Measurements from ENCODE around the gene RRP1B. TPM values are rescaled to one million over a fixed set of nuclear protein-coding genes. Genes with fewer than 3 reads are reported as not detected.

Gene RRP1B
- total and polyA plus RNA-seq, 2 experiments from 2014 or later: 18.6 to 19.2 TPM

DNA sequence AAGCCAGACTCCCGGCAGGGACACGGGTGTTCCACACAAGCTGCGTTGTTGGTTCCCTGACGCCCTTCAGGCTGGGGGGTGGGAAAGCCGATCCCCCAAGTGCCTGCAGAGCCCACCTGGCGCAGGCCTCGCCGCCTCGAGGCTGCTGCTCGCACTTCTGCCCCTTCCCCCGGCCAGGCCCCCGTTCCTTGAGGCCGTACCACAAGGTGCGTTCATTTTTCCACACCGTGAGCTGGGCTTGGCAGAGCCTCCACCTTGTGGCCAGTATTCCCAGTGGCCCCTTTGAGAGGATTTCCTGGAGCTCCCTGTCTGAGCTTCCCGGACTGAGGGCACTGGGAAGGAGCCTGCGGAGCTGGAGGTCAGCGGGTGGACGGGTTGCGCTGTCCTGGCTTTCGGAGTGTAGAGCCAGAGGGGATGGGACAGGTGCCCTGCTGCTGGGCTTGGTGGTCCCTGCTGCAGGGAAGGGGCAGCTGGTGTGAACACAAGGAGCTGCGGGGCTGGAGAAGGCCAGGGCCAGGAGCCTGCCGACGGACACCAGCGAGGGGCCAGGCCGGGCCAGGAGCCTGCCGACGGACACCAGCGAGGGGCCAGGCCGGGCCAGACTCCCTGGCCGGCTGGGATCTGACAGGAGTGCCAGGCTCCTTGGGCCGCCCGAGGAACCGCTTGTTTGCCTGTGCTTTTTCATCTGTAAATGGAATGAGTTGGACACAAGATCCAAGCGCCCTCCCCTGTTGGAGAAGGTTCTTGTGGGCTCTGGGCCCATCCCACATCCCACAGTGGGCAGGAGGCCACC is 78.0 kb downstream of the RRP1B start:
- no peak for DNase-seq (ENCODE audit: low spot score)
- H3K4me1 ChIP-seq (ENCODE audit: insufficient read depth): peaks cover 38% of the 10 kb centered on the region
- no peaks in the 10 kb centered on the region for H3K27me3 ChIP-seq
- H3K79me2 ChIP-seq: peaks cover 49% of the 10 kb centered on the region
- H3K4me2 ChIP-seq: no peak overlapping the region
- no peak overlapping the region for H3K4me3 ChIP-seq
- H3K36me3 ChIP-seq (replicated peaks; ENCODE audit: insufficient read depth, low read depth): no peaks in the 10 kb centered on the region
- no peaks in the 10 kb centered on the region for H3K9me3 ChIP-seq (ENCODE audit: low read depth)
- TF ChIP-seq EZH2 (IDR thresholded peaks at IDR 0.05; ENCODE audit: borderline replicate concordance) (no peak), EZH2phosphoT487 (IDR thresholded peaks at IDR 0.05; ENCODE audit: low read depth, severe bottlenecking, unreplicated experiment) (no peak)
- TF ChIP-seq, protein P1, sequence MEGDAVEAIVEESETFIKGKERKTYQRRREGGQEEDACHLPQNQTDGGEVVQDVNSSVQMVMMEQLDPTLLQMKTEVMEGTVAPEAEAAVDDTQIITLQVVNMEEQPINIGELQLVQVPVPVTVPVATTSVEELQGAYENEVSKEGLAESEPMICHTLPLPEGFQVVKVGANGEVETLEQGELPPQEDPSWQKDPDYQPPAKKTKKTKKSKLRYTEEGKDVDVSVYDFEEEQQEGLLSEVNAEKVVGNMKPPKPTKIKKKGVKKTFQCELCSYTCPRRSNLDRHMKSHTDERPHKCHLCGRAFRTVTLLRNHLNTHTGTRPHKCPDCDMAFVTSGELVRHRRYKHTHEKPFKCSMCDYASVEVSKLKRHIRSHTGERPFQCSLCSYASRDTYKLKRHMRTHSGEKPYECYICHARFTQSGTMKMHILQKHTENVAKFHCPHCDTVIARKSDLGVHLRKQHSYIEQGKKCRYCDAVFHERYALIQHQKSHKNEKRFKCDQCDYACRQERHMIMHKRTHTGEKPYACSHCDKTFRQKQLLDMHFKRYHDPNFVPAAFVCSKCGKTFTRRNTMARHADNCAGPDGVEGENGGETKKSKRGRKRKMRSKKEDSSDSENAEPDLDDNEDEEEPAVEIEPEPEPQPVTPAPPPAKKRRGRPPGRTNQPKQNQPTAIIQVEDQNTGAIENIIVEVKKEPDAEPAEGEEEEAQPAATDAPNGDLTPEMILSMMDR (IDR thresholded peaks at IDR 0.05; ENCODE audit: poor library complexity): no peak
- 96% methylated on average over 33 of the region's 35 CpGs for WGBS (ENCODE audit: low lambda C conversion rate, missing lambda C conversion rate)
- no peak overlapping the region for H2AFZ ChIP-seq
- peaks cover 5% of the 10 kb centered on the region for H4K20me1 ChIP-seq (ENCODE audit: insufficient read depth, poor library complexity, severe bottlenecking)
- H3K9me2 ChIP-seq (replicated peaks; ENCODE audit: insufficient read depth): no peaks in the 10 kb centered on the region
- H3K27ac ChIP-seq: peak overlapping the region; percentile 94

DNA sequence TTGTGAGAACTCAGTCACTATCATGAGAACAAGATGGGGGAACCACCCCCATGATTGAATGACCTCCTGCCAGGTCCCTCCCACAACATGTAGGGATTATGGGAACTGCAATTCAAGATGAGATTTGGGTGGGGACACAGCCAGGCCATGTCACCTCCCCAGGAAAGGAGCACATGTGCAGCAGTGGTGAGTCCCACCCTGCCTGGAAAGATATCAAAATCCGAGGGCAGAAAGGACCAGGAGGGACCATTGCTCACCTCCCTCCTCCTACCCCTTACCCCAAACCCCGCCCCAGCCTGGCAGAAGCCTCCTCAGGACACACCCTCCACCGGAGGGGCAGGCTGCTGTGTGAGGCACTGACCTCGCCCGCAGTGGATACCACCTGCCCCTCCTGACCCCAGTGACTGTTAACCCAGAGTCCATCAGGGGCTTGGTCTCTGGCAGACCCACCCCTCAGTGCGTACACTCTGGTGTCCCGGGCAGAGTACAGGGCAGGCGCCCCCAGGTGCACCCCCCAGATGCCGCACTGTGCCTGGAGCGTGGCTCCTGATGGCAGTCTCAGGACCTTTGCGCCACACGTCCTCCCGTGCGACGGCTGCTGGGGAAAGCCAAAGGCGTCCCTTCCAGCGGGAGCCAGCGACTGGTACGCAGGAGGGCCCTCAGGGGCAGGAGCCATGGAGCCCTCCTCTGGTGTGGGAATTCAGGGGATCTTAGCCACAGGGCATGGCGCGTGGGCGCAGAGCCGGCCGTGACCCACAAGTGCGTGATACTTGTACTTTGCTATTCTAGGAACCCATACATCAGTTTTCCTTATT is 80.5 kb downstream of the RRP1B start:
- TF ChIP-seq EZH2 (IDR thresholded peaks at IDR 0.05; ENCODE audit: borderline replicate concordance) (no peak), EZH2phosphoT487 (IDR thresholded peaks at IDR 0.05; ENCODE audit: low read depth, severe bottlenecking, unreplicated experiment) (no peak)
- TF ChIP-seq, protein P1 (IDR thresholded peaks at IDR 0.05; ENCODE audit: poor library complexity): no peak
- DNase-seq (ENCODE audit: low spot score): no peak
- Histone ChIP-seq H3K4me3 (no peak overlapping the region), H3K9me3 (ENCODE audit: low read depth) (no peaks in the 10 kb centered on the region), H3K4me1 (ENCODE audit: insufficient read depth) (peaks cover 15% of the 10 kb centered on the region), H3K4me2 (no peak overlapping the region), H4K20me1 (ENCODE audit: insufficient read depth, poor library complexity, severe bottlenecking) (no peaks in the 10 kb centered on the region), H3K79me2 (peaks cover 24% of the 10 kb centered on the region), H2AFZ (no peak overlapping the region), H3K27me3 (no peaks in the 10 kb centered on the region), H3K27ac (peak overlapping the region; percentile 94), H3K9me2 (replicated peaks; ENCODE audit: insufficient read depth) (no peaks in the 10 kb centered on the region), H3K36me3 (replicated peaks; ENCODE audit: insufficient read depth, low read depth) (no peaks in the 10 kb centered on the region)
- WGBS (ENCODE audit: low lambda C conversion rate, missing lambda C conversion rate): 87% methylated on average over 23 of the region's 25 CpGs

DNA sequence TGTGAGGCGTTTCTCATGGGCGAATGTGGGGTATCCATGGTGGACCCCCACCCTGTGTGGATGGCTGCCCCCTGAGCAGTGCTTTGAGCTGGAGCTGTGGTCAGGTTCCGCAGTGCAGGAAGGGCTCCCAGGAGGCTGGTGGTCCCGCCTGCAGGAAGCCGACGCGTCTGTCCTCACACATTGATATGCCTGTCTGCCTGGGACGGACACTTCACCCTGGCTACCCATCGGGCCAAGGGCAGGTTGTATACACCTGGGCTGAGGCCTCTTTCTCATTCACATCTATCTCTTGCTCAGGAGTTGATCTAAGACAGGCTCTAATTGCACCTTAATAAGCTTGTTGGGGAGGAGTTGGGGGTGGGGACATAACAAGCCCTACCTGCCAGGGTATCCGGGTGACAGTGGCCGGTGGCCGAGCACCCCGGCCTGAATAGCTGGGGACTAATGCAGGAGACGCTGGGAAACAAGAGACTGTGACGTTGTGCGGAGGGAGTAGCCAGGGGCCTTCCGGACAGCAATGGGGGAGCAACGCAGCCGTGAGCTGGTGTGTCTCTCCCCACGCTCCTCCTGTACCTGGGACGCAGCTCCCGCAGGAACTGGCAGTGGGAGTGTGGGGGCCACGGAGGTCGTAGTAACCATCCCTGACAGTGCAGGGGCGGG is 81.3 kb downstream of the RRP1B start:
- H3K4me1 ChIP-seq (ENCODE audit: insufficient read depth): peaks cover 13% of the 10 kb centered on the region
- no peak overlapping the region for H3K4me3 ChIP-seq
- no peaks in the 10 kb centered on the region for H3K9me2 ChIP-seq (replicated peaks; ENCODE audit: insufficient read depth)
- TF ChIP-seq, protein P1 (IDR thresholded peaks at IDR 0.05; ENCODE audit: poor library complexity): no peak
- no peak for TF ChIP-seq EZH2phosphoT487 (IDR thresholded peaks at IDR 0.05; ENCODE audit: low read depth, severe bottlenecking, unreplicated experiment)
- no peak for TF ChIP-seq EZH2 (IDR thresholded peaks at IDR 0.05; ENCODE audit: borderline replicate concordance)
- no peaks in the 10 kb centered on the region for H3K9me3 ChIP-seq (ENCODE audit: low read depth)
- H4K20me1 ChIP-seq (ENCODE audit: insufficient read depth, poor library complexity, severe bottlenecking): no peaks in the 10 kb centered on the region
- H3K79me2 ChIP-seq: peaks cover 16% of the 10 kb centered on the region
- H3K4me2 ChIP-seq: no peak overlapping the region
- DNase-seq (ENCODE audit: low spot score): peak; percentile 76
- no peaks in the 10 kb centered on the region for H3K27me3 ChIP-seq
- H2AFZ ChIP-seq: no peak overlapping the region
- WGBS (ENCODE audit: low lambda C conversion rate, missing lambda C conversion rate): 47% methylated on average over 23 of the region's 25 CpGs
- peak overlapping the region; percentile 94 for H3K27ac ChIP-seq
- no peaks in the 10 kb centered on the region for H3K36me3 ChIP-seq (replicated peaks; ENCODE audit: insufficient read depth, low read depth)
